Fibroblast of lung (primary cell): ENCODE results near the gene R3HDM4. TPM values are rescaled to one million over a fixed set of nuclear protein-coding genes. Genes with fewer than 3 reads are reported as not detected.

Experiments used
- DNase-seq, 2 donors: peaks; one replicate each; pipeline versions ENCODE4 v3.0.0 to v3.0.0-alpha.2; 2010; ENCODE audit warnings: low read depth in 2 of 2
- H2AFZ ChIP-seq: 2 replicates; pipeline ENCODE4 v1.5.1; 2012; ENCODE audit warnings: low read length, control low read depth, inconsistent platforms
- H3K27ac ChIP-seq: 2 replicates; pipeline ENCODE4 v1.5.1; 2011; ENCODE audit warnings: low read length, control low read depth; ENCODE audit not compliant: insufficient read depth
- H3K27me3 ChIP-seq: 2 replicates; pipeline ENCODE4 v1.5.1; 2011; ENCODE audit warnings: mild to moderate bottlenecking, low read length; ENCODE audit not compliant: control insufficient read depth, insufficient read depth
- H3K36me3 ChIP-seq: 2 replicates; pipeline ENCODE4 v1.5.1; 2011; ENCODE audit warnings: low read length; ENCODE audit not compliant: control insufficient read depth, insufficient read depth
- H3K4me1 ChIP-seq: 2 replicates; pipeline ENCODE4 v1.5.1; 2011; ENCODE audit warnings: low read length; ENCODE audit not compliant: control insufficient read depth, insufficient read depth; ENCODE audit errors: extremely low read depth
- H3K4me2 ChIP-seq: 2 replicates; pipeline ENCODE4 v1.5.1; 2011; ENCODE audit warnings: low read length, control low read depth; ENCODE audit not compliant: insufficient read depth; ENCODE audit errors: extremely low read depth
- H3K4me3 ChIP-seq, 4 experiments: fragments of 200-600 bp in 1 of 4; sonication (generic) in 1 of 4; replicated peaks in 1 of 4; 2 replicates each; pipeline ENCODE4 v1.5.1; 2011 to 2016; ENCODE audit warnings: low read length in 4 of 4, low read depth in 3 of 4, mild to moderate bottlenecking in 3 of 4, control low read depth in 2 of 4, inconsistent platforms in 1 of 4, mixed read lengths in 1 of 4; ENCODE audit not compliant: insufficient read depth in 1 of 4; ENCODE audit errors: control extremely low read depth in 1 of 4
- H3K79me2 ChIP-seq: 2 replicates; pipeline ENCODE4 v1.5.1; 2012; ENCODE audit warnings: mild to moderate bottlenecking, low read length, inconsistent platforms; ENCODE audit not compliant: control insufficient read depth, insufficient read depth
- H3K9ac ChIP-seq: 2 replicates; pipeline ENCODE4 v1.5.1; 2011; ENCODE audit warnings: mild to moderate bottlenecking, low read length, control low read depth; ENCODE audit not compliant: insufficient read depth
- H3K9me3 ChIP-seq: 2 replicates; pipeline ENCODE4 v1.5.1; 2012; ENCODE audit warnings: low read depth, low read length; ENCODE audit not compliant: control insufficient read depth, insufficient read depth
- H4K20me1 ChIP-seq: 2 replicates; pipeline ENCODE4 v1.5.1; 2011; ENCODE audit warnings: low read length; ENCODE audit not compliant: control insufficient read depth, insufficient read depth; ENCODE audit errors: extremely low read depth
- EZH2 ChIP-seq: IDR thresholded peaks from 2 replicates; pipeline ENCODE4 v1.5.1; 2012; ENCODE audit warnings: low read length, control low read depth, mild to moderate bottlenecking; ENCODE audit errors: missing control alignments
- polyA plus RNA-seq, 2 donors: library from polyadenylated mRNA; depleted of rRNA in 1 of 2; stranded (reverse) in 1 of 2; unstranded in 1 of 2; fragments of >200 nt; gene quantifications; 2 replicates each; pipeline ENCODE4 v1.2.1, GENCODE V29; 2011 to 2012; ENCODE audit warnings: missing spikeins in 1 of 2
- total RNA-seq: library from RNA; depleted of rRNA; stranded (reverse); fragments of >200 nt; gene quantifications from 2 replicates; pipeline ENCODE4 v1.2.1, GENCODE V29; 2014
- TF ChIP-seq, protein P1 (sequence below), 2 donors: IDR thresholded peaks in 1 of 2; conservative IDR thresholded peaks in 1 of 2; 1 replicate in 1 of 2; 2 replicates in 1 of 2; pipeline ENCODE4 v1.5.1; 2011 to 2012; ENCODE audit warnings: low read length in 2 of 2, control low read depth in 1 of 2, inconsistent platforms in 1 of 2, low read depth in 1 of 2, mild to moderate bottlenecking in 1 of 2

R3HDM4 gene
- total and polyA plus RNA-seq, 2 donors (not counting 1 experiment from before 2014, with no cell fraction given): 13.2 to 25.5 TPM

DNA sequence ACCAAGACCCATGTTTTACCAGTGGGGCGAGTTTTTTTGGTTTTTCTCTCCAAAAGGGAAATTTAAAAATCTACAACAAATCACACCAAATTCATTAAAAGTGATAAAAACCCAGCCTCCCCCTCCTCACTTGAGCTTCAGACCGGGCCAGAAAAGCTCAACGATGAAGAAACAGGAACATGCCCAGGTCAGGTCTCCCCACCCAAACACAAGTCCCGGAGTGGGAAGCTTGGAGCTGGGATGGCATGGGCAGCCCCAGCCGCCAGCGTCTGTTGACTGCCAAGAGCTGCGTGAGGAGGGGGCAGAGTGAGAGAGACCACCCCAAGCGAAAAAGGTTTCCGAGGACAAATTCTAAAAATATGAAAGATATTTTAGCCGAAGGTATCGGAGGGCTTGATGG lies 16.0 kb downstream of the R3HDM4 start:
- Histone ChIP-seq H3K79me2 (peaks cover 4% of the 10 kb centered on the region), H3K4me3 (no peak overlapping the region), H4K20me1 (no peaks in the 10 kb centered on the region), H3K27ac (no peak overlapping the region), H3K36me3 (peaks cover 10% of the 10 kb centered on the region), H3K9ac (no peak overlapping the region), H2AFZ (no peak overlapping the region), H3K27me3 (no peaks in the 10 kb centered on the region), H3K4me2 (no peak overlapping the region), H3K4me1 (no peaks in the 10 kb centered on the region), H3K9me3 (no peaks in the 10 kb centered on the region)
- no peak for TF ChIP-seq EZH2
- TF ChIP-seq, protein P1, sequence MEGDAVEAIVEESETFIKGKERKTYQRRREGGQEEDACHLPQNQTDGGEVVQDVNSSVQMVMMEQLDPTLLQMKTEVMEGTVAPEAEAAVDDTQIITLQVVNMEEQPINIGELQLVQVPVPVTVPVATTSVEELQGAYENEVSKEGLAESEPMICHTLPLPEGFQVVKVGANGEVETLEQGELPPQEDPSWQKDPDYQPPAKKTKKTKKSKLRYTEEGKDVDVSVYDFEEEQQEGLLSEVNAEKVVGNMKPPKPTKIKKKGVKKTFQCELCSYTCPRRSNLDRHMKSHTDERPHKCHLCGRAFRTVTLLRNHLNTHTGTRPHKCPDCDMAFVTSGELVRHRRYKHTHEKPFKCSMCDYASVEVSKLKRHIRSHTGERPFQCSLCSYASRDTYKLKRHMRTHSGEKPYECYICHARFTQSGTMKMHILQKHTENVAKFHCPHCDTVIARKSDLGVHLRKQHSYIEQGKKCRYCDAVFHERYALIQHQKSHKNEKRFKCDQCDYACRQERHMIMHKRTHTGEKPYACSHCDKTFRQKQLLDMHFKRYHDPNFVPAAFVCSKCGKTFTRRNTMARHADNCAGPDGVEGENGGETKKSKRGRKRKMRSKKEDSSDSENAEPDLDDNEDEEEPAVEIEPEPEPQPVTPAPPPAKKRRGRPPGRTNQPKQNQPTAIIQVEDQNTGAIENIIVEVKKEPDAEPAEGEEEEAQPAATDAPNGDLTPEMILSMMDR (conservative IDR thresholded peaks at IDR 0.05 in 1 of 2, IDR thresholded peaks at IDR 0.05 in 1 of 2; ENCODE audit: low read depth in 1 of 2, low read length in 2 of 2): no peak
- no peak for DNase-seq

DNA sequence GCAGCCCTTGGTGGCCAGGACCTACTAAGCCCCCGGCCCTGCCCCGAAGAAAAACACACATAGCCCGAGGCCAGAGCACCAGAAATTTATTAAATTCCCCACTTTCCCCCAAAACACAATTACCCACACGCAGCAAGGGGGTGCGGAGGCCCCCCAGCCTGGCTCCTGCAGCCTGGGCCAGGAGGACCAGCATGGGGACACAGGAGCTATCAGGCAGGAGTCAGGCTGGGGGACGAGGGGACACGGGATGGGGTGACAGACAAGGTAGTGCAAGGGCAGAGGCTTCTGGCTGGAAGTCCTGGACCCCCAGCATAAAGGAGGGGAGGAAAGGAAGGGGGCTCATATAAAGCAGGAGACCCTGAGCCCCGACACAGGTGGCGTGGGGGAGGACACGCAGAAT lies 16.6 kb downstream of the R3HDM4 start:
- Histone ChIP-seq H3K27ac (no peak overlapping the region), H3K4me1 (no peaks in the 10 kb centered on the region), H3K9ac (no peak overlapping the region), H3K27me3 (no peaks in the 10 kb centered on the region), H3K9me3 (no peaks in the 10 kb centered on the region), H3K4me2 (no peak overlapping the region), H3K4me3 (no peak overlapping the region), H2AFZ (no peak overlapping the region), H3K79me2 (peaks cover 6% of the 10 kb centered on the region), H4K20me1 (no peaks in the 10 kb centered on the region), H3K36me3 (peaks cover 8% of the 10 kb centered on the region)
- DNase-seq: no peak
- TF ChIP-seq, protein P1 (conservative IDR thresholded peaks at IDR 0.05 in 1 of 2, IDR thresholded peaks at IDR 0.05 in 1 of 2; ENCODE audit: low read depth in 1 of 2, low read length in 2 of 2): no peak
- no peak for TF ChIP-seq EZH2

DNA sequence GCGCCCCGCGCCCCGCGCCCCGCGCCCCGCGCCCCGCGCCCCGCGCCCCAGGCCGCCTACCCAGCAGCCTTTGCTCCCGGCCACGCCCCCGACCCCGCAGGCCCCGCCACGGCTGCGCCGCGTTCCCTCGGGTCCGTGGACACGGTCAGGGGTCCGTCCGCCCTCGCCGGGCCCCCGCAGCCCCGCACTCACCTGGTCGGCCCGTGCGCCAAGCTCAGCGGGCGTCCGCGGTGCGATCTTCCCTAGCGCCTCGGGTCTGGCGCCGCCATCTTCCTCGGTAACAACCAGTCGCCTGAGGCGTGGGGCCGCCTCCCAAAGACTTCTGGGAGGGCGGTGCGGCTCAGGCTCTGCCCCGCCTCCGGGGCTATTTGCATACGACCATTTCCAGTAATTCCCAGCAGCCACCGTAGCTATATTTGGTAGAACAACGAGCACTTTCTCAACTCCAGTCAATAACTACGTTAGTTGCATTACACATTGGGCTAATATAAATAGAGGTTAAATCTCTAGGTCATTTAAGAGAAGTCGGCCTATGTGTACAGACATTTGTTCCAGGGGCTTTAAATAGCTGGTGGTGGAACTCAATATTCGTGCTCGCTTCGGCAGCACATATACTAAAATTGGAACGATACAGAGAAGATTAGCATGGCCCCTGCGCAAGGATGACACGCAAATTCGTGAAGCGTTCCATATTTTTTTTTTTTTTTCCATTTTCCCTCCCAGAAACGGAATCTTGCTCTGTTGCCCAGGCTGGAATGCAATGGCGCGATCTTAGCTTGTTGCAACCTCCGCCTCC lies 19.9 kb downstream of the R3HDM4 start, which contains the start of the genes MED16 and RNU6-9:
MED16 (minus strand) TSS at position 294 of the 796 bp plus-strand sequence. CDS start 2,056 bp downstream, outside the sequence.
RNU6-9 (plus strand) TSS at position 591 of the 796 bp plus-strand sequence.
- Histone ChIP-seq H3K27ac (peak within 1 kb of the TSS; percentile 97), H3K9ac (peak within 1 kb of the TSS; percentile 93), H3K4me1 (no peaks in the 10 kb centered on the region), H3K4me2 (peak within 1 kb of the TSS; percentile 80), H3K36me3 (peaks cover 14% of the 10 kb centered on the region), H4K20me1 (no peaks in the 10 kb centered on the region), H3K79me2 (peaks cover 14% of the 10 kb centered on the region), H3K9me3 (no peaks in the 10 kb centered on the region), H3K4me3 (peak within 1 kb of the TSS; percentile 67 to 85 (median 84)), H3K27me3 (no peaks in the 10 kb centered on the region), H2AFZ (peak within 1 kb of the TSS; percentile 91)
- DNase-seq: peak; percentile 84 to 94
- TF ChIP-seq, protein P1 (conservative IDR thresholded peaks at IDR 0.05 in 1 of 2, IDR thresholded peaks at IDR 0.05 in 1 of 2; ENCODE audit: low read depth in 1 of 2, low read length in 2 of 2): no peak
- TF ChIP-seq EZH2: no peak
